ENCODE results near the gene ALX3. TPM values are rescaled to one million over a fixed set of nuclear protein-coding genes. Genes with fewer than 3 reads are reported as not detected.

The ALX3 gene
- total and polyA plus RNA-seq, 2 of the 4 experiments (the other 2 are of a cell fraction), result not detected

GRCh38 chr1:110059133-110059863 lies 11.2 kb downstream of the ALX3 start:
- no peak overlapping the region for H2AK9ac ChIP-seq (replicated peaks; ENCODE audit: low read depth, low read length, poor library complexity)
- ChIA-PET CTCF (interaction anchor here (0.6 to 1.4 kb wide), 2 partner anchors 8 to 18 kb away, joined by 3 read pairs; no protein-coding TSS in a partner anchor), POLR2A (ENCODE audit: unreplicated experiment) (no interaction called here)
- H4K5ac ChIP-seq (ENCODE audit: low read depth, low read length), result no peak overlapping the region
- H3K4ac ChIP-seq (ENCODE audit: low read depth, low read length), result no peak overlapping the region
- H3K9ac ChIP-seq (ENCODE audit: low read depth, low read length), result no peak overlapping the region
- H3K27me3 ChIP-seq (ENCODE audit: control insufficient read depth, insufficient read depth, low read length), result no peaks in the 10 kb centered on the region
- dilution Hi-C loops (cut with HindIII; ENCODE audit: low sequenced_read_pairs, unreplicated experiment) (no loop called here), intact Hi-C loops (cut with micrococcal nuclease) (loop anchor here (10.0 kb wide), 1 partner anchor 256 kb away; no protein-coding TSS in a partner anchor), in situ Hi-C loops (cut with MboI; ENCODE audit: low sequenced_read_pairs) (no loop called here)
- H3K4me3 ChIP-seq (ENCODE audit: insufficient read depth, low read depth, low read length), result no peak overlapping the region
- peaks cover 14% of the 10 kb centered on the region for H3K9me1 ChIP-seq (ENCODE audit: insufficient read depth, low read length)
- H2AFZ ChIP-seq (replicated peaks; ENCODE audit: low read length, poor library complexity), result no peak overlapping the region
- no peaks in the 10 kb centered on the region for H3K9me3 ChIP-seq (ENCODE audit: control insufficient read depth, insufficient read depth, low read length)
- BruUV-seq (replicated peaks), result no TSS peak
- no peak overlapping the region for H4K91ac ChIP-seq (ENCODE audit: insufficient read depth, low read depth, low read length)
- no peak overlapping the region for H2BK5ac ChIP-seq (ENCODE audit: low read depth, low read length, poor library complexity, severe bottlenecking)
- peaks cover 23% of the 10 kb centered on the region for H3K4me1 ChIP-seq (ENCODE audit: control insufficient read depth, insufficient read depth, low read length)
- TF ChIP-seq NFE2L2 (IDR thresholded peaks at IDR 0.05; ENCODE audit: low read depth, low read length) (no peak), CEBPB (IDR thresholded peaks at IDR 0.05; ENCODE audit: low read depth, low read length) (no peak), RCOR1 (IDR thresholded peaks at IDR 0.05; ENCODE audit: insufficient replicate concordance, low read length) (no peak)
- no peak overlapping the region for H3K56ac ChIP-seq (ENCODE audit: extremely low read depth, insufficient read depth, low read length)
- no peak overlapping the region for H2AK5ac ChIP-seq (ENCODE audit: low read depth, low read length)
- H4K20me1 ChIP-seq (ENCODE audit: insufficient read depth, low read length), result peaks cover 14% of the 10 kb centered on the region; the same call in 1 of the 2 replicates
- H3K14ac ChIP-seq (replicated peaks; ENCODE audit: low read depth, low read length), result no peak overlapping the region
- no peak overlapping the region for H3K4me2 ChIP-seq (ENCODE audit: low read depth, low read length)
- ATAC-seq (ENCODE audit: low read depth), result no peak
- WGBS, 2 experiments (ENCODE audit: extremely low coverage in 2 of 2, insufficient read length in 1 of 2), result no CpG with 5 or more reads among the region's 6 CpGs
- no peak overlapping the region for H2BK120ac ChIP-seq (ENCODE audit: low read depth, low read length)
- DNase-seq, result peak; percentile 24
- H3K79me1 ChIP-seq (ENCODE audit: low read depth in 1 of 2, low read length in 2 of 2), result peaks cover 0 to 26% of the 10 kb centered on the region in 2 experiments; a peak in 3 of 4 replicates
- H4K8ac ChIP-seq (ENCODE audit: low read depth in 2 of 2, low read length in 2 of 2), result no peak overlapping the region
- H3K27ac ChIP-seq (ENCODE audit: insufficient read depth, low read length), result no peak overlapping the region
- H2BK15ac ChIP-seq (ENCODE audit: low read depth, low read length), result no peak overlapping the region
- H3K36me3 ChIP-seq (ENCODE audit: control insufficient read depth, insufficient read depth, low read length), result peaks cover 37% of the 10 kb centered on the region
- no peak overlapping the region for H2BK20ac ChIP-seq (ENCODE audit: low read depth, low read length)
- H3K18ac ChIP-seq (ENCODE audit: low read depth, low read length), result no peak overlapping the region
- no peak overlapping the region for H3K23ac ChIP-seq (ENCODE audit: low read depth, low read length)
